ENCODE results near the gene DMTF1.
"Not testable (repeated sequence)": the region's sequence is repeated elsewhere in the genome, so short reads cannot be mapped to it uniquely, and the experiment has no call there.

Gene DMTF1, protein sequence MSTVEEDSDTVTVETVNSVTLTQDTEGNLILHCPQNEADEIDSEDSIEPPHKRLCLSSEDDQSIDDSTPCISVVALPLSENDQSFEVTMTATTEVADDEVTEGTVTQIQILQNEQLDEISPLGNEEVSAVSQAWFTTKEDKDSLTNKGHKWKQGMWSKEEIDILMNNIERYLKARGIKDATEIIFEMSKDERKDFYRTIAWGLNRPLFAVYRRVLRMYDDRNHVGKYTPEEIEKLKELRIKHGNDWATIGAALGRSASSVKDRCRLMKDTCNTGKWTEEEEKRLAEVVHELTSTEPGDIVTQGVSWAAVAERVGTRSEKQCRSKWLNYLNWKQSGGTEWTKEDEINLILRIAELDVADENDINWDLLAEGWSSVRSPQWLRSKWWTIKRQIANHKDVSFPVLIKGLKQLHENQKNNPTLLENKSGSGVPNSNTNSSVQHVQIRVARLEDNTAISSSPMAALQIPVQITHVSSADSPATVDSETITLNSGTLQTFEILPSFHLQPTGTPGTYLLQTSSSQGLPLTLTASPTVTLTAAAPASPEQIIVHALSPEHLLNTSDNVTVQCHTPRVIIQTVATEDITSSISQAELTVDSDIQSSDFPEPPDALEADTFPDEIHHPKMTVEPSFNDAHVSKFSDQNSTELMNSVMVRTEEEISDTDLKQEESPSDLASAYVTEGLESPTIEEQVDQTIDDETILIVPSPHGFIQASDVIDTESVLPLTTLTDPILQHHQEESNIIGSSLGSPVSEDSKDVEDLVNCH

DNA sequence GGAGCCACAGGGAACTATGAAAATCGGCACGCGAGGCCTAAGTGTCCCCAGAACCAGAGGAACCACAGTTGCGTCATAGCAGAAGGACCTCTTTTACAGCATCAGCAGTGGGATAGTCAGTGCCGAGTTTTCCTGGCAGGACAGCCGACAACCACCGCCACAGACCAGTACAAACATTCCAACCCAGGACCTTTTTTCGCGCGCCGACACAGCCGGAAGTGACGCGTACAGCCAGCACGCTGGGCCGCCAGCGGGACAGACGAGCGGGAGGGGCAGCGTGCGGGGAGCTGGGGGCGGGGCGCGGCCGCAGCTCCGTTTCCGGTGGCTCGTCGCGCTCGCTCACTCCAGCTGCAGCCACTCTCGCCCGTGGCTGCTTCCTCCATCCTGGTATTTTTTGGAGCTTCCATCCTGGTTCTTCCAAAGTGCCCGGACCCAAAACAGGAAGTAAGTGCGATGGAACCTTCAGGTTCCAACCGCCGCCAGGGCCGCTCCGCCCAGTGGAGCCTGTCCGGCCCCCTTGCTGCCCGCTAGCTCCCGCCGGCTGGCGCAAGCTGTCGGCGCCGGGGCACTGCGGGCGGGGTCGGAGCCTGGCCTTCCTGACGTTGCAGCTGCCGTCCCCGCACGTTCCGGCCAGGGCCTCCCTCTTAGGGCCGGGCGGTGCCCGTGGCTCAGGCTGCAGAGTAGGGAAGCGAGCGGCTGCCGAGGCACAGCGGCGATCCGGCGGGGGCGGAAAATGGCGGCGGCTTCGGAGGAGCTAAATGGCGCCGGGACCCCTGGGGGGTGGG lies at the start of gene DMTF1:
TSS of gene DMTF1 (plus strand) at position 342 of the 785 bp plus-strand sequence. CDS start 12,489 bp downstream, outside the sequence.
- DNase-seq = peak; percentile 94

DNA sequence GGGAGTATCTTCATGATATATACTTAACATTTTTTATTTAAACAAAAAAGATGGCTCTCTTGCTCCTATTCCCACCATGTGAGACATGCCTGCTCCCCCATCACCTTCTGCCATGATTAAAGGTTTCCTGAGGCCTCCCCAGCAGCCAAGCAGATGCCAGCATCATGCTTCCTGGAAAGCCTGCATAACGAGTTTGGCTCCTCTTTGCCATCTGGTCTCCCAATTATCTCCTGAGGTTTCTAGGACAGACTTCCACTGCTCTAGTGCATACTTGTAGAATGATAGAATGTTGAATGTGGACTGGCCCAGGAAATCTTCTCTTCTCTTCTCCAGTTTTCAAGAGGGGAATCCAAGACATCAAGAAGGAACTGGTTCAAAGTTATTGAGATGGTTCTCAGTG lies 46.9 kb upstream of the DMTF1 start:
- peak; percentile 23 for DNase-seq

- peak; percentile 50 for DNase-seq
Measured at GRCh38 chr7:87106974-87107612, 45.2 kb upstream of the DMTF1 start.

- no peak for DNase-seq
Measured at GRCh38 chr7:87107949-87108776, 44.1 kb upstream of the DMTF1 start.

GRCh38 chr7:87110778-87111177 lies 41.5 kb upstream of the DMTF1 start:
- DNase-seq = no peak

DNA sequence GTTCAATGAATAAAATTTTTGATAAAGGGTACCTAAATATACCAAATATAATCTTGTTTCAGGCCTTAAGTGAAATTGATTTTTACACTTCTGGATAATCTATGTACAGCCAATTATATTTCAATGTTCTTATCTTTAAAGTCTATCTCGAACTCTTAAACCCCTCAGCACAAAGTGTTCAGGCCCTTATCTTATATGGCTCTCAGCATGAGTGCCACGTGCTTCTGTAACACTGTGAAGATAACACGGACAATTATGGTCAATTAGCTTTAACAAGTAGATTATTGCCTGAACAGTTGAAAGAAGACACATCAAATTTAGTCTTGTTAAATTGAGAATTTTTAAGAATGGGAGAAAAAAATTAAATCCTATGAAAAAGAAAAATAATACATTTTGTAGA lies 40.4 kb upstream of the DMTF1 start:
- DNase-seq = no peak

DNA sequence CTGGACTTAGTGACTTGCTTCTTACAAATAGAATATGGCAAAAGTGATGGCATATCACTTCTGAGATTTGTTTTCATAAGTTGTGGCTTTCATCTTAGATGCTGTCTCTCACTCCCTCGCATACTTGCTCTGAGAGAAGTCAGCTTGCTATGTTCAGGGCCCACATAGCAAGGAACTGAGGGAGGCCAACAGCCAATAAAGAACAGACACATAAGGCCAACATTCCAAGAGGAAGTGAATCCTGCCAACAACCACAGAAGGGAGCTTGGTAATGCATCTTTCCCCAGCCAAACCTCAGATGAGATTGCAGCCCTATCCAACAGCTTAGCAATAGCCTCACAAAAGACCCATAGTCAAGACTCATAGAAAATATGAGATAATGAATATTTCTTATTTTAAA lies 39.2 kb upstream of the DMTF1 start:
- DNase-seq = no peak

DNA sequence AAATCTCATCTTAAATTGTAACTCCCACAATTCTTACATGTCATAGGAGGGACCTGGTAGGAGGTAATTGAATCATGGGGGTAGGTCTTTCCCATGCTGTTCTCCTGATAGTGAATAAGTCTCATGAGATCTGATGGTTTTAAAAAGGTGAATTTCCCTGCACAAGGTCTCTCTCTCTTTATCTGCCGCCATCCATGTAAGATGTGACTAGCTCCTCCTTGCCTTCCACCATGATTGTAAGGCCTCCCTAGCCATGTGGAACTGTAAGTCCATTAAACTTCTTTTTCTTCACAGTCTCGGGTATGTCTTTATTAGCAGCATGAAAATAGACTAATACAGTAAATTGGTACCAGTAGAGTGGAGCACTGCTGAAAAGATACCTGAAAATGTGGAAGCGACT lies 38.3 kb upstream of the DMTF1 start:
- DNase-seq = not testable (repeated sequence)

- not testable (repeated sequence) for DNase-seq
Measured at GRCh38 chr7:87115772-87116171, 36.5 kb upstream of the DMTF1 start.

GRCh38 chr7:87116315-87116714 lies 35.9 kb upstream of the DMTF1 start:
- no peak for DNase-seq

DNA sequence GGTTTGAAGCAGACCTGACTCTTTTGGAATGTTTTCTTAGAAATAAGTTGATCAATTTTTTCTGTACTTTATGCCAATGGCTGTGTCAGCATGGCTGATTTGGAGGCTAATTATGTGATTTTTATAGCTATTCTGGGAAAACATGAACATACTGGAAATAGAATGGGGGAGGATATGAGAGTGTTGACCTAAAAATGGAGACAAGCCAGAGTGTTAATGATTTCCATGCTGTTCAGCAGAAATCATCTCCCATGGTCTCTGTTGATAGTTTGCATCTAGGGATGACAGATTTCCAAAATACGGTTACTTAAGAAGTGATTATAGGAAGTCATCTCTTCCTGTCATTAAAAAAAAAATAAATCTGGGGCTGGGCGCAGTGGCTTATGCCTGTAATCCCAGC lies 32.7 kb upstream of the DMTF1 start:
- DNase-seq = no peak

GRCh38 chr7:87123105-87123504 lies 29.1 kb upstream of the DMTF1 start:
- DNase-seq = no peak

- no peak for DNase-seq
Measured at GRCh38 chr7:87127019-87127418, 25.2 kb upstream of the DMTF1 start.

GRCh38 chr7:87128861-87129267 lies 23.4 kb upstream of the DMTF1 start:
- peak; percentile 86 for DNase-seq

GRCh38 chr7:87129332-87129731 lies 22.9 kb upstream of the DMTF1 start:
- DNase-seq = no peak

GRCh38 chr7:87129848-87130247 lies 22.4 kb upstream of the DMTF1 start:
- no peak for DNase-seq

GRCh38 chr7:87131771-87132170 lies 20.5 kb upstream of the DMTF1 start:
- DNase-seq = no peak

DNA sequence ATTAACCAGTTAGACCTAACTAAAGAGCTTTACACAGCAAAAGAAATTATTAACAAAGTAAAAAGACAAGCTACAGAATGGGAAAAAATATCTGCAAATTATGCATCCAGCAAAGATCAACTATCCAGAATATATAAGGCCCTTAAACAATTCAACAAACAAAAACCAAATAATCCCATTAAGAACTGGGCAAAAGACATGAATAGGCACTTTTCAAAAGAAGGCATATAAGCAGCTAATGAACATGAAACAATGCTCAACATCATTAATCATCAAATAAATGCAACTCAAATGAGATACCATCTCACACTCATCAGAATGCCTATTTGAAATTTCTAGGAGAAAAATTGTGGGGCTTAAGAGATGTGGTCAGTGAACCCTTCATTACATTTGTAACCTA lies 15.0 kb upstream of the DMTF1 start:
- no peak for DNase-seq

GRCh38 chr7:87139514-87139913 lies 12.7 kb upstream of the DMTF1 start:
- no peak for DNase-seq

DNA sequence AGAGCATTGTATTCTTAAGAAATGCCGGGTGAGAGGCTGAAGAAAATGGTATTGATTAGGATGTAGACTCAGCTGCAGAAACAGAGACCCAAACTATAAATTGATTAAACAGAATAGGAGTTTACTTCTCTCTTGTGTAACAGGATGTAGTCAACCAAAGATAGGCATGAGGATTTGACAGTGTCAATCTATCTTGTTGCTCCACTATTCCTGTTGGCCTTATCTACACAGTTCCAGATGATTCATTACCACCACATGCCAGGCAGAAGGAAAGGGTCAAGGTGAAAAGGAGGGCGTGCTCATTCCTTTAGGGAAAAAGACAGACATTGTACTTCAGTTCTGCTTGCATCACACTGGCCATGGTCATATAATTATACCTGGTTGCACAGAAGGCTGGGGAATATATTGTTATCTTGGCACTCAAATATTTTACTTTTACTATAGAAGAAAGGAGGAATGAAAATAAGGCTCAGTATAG lies 11.9 kb upstream of the DMTF1 start:
- no peak for DNase-seq

DNA sequence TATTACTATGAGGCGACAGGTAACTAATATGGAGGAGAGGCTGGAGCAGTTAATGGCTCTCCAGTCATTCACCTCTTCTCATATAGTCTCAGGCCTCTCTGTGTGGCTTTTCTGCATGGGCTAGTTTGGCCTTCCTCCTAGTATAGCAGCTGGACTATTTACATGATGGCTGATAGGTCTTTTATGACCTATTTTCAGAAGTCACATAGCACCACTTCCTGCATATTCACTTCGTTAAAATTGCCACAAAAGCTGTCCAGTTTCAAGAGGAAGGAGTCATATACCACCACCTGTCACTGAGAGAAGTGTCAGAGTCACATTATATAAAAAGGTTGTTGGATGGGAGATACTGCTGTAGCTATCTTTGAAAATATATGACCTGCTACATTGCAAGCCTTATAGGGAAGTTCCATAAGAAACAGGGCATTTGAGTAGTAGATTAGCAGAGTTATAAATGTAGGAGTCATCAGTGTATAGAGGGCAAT lies 8.0 kb upstream of the DMTF1 start:
- DNase-seq = no peak
